ENCODE results near the gene ZNF536. TPM values are rescaled to one million over a fixed set of nuclear protein-coding genes. Genes with fewer than 3 reads are reported as not detected.

ZNF536 gene
- total RNA-seq, 1 experiment from 2014 or later: not detected

DNA sequence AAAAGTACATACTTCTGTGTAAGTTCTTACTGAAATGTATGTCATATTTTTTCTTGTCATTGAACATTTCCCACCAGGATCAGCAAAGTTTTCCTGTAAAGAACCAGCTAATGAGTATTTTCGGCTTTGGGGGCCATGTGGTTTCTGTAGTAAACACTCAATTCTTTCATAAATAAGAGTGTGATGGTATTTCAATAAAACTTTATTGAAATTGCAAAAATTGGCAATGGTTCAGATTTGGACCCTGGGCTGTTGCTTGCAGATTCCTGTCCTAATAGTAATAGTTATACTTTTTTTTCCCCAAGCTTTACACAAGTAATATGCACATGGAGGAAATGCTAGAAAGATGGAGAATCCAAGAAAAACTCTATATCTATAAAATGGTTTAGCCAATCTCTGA lies 83.7 kb downstream of the ZNF536 start:
- Histone ChIP-seq H3K9me3 (ENCODE audit: insufficient read depth, low read depth) (no peaks in the 10 kb centered on the region), H3K4me2 (no peak overlapping the region), H3K27me3 (ENCODE audit: insufficient read depth, low read depth) (peaks cover 74% of the 10 kb centered on the region), H3F3A (ENCODE audit: insufficient read depth, low read depth) (no peaks in the 10 kb centered on the region), H4K20me1 (ENCODE audit: insufficient read depth) (no peaks in the 10 kb centered on the region), H3K4me1 (replicated peaks; ENCODE audit: insufficient read depth) (no peaks in the 10 kb centered on the region), H3K27ac (no peak overlapping the region), H3K79me2 (ENCODE audit: low read depth) (no peaks in the 10 kb centered on the region), H3K9me2 (ENCODE audit: insufficient read depth) (no peaks in the 10 kb centered on the region), H3K36me3 (ENCODE audit: low read depth) (no peaks in the 10 kb centered on the region), H2AFZ (no peak overlapping the region), H3K4me3 (no peak overlapping the region)
- no TSS peak for BruUV-seq (replicated peaks)
- TF ChIP-seq, protein P1, sequence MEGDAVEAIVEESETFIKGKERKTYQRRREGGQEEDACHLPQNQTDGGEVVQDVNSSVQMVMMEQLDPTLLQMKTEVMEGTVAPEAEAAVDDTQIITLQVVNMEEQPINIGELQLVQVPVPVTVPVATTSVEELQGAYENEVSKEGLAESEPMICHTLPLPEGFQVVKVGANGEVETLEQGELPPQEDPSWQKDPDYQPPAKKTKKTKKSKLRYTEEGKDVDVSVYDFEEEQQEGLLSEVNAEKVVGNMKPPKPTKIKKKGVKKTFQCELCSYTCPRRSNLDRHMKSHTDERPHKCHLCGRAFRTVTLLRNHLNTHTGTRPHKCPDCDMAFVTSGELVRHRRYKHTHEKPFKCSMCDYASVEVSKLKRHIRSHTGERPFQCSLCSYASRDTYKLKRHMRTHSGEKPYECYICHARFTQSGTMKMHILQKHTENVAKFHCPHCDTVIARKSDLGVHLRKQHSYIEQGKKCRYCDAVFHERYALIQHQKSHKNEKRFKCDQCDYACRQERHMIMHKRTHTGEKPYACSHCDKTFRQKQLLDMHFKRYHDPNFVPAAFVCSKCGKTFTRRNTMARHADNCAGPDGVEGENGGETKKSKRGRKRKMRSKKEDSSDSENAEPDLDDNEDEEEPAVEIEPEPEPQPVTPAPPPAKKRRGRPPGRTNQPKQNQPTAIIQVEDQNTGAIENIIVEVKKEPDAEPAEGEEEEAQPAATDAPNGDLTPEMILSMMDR (conservative IDR thresholded peaks at IDR 0.05): no peak
- TF ChIP-seq EZH2 (IDR thresholded peaks at IDR 0.05; ENCODE audit: low read depth): no peak
- CTCF ChIA-PET: no interaction called here
- no peak for DNase-seq
- intact Hi-C loops (cut with micrococcal nuclease; ENCODE audit: unreplicated experiment): no loop called here
- POLR2A ChIA-PET (ENCODE audit: unreplicated experiment): no interaction called here

DNA sequence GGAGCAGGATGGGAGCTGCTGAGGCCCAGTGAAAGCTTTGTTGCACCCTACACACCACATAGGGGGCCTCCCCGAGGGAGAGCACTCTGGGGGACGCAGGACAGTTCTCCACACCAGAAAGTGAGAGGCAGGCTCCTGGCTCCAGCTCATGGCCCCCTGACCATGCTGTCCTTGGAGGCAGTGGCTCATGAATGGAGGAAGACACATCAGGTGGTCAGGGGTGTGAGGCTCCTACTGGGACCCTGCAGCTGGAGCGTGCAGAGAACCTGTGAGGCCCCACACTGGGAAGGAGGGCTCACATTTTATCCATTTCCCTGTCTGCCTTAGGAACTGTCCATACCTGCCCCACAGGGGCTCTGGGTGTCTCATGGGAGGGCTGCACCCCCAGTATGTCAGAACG lies 85.3 kb downstream of the ZNF536 start:
- H4K20me1 ChIP-seq (ENCODE audit: insufficient read depth): no peaks in the 10 kb centered on the region
- H3K27me3 ChIP-seq (ENCODE audit: insufficient read depth, low read depth): peaks cover 59% of the 10 kb centered on the region
- DNase-seq: no peak
- ChIA-PET POLR2A (ENCODE audit: unreplicated experiment) (no interaction called here), CTCF (no interaction called here)
- TF ChIP-seq, protein P1 (conservative IDR thresholded peaks at IDR 0.05): no peak
- TF ChIP-seq EZH2 (IDR thresholded peaks at IDR 0.05; ENCODE audit: low read depth): no peak
- no peaks in the 10 kb centered on the region for H3K36me3 ChIP-seq (ENCODE audit: low read depth)
- no peaks in the 10 kb centered on the region for H3K4me1 ChIP-seq (replicated peaks; ENCODE audit: insufficient read depth)
- H3K4me2 ChIP-seq: no peak overlapping the region
- no peaks in the 10 kb centered on the region for H3K9me3 ChIP-seq (ENCODE audit: insufficient read depth, low read depth)
- H3F3A ChIP-seq (ENCODE audit: insufficient read depth, low read depth): no peaks in the 10 kb centered on the region
- BruUV-seq (replicated peaks): no TSS peak
- intact Hi-C loops (cut with micrococcal nuclease; ENCODE audit: unreplicated experiment): no loop called here
- no peak overlapping the region for H2AFZ ChIP-seq
- H3K4me3 ChIP-seq: no peak overlapping the region
- no peaks in the 10 kb centered on the region for H3K9me2 ChIP-seq (ENCODE audit: insufficient read depth)
- H3K27ac ChIP-seq: no peak overlapping the region
- H3K79me2 ChIP-seq (ENCODE audit: low read depth): no peaks in the 10 kb centered on the region

- H3K9me2 ChIP-seq (ENCODE audit: insufficient read depth): no peaks in the 10 kb centered on the region
- H3K36me3 ChIP-seq (ENCODE audit: low read depth): no peaks in the 10 kb centered on the region
- POLR2A ChIA-PET (ENCODE audit: unreplicated experiment): no interaction called here
- H3K27ac ChIP-seq: no peak overlapping the region
- H3K4me1 ChIP-seq (replicated peaks; ENCODE audit: insufficient read depth): no peaks in the 10 kb centered on the region
- no peak for TF ChIP-seq EZH2 (IDR thresholded peaks at IDR 0.05; ENCODE audit: low read depth)
- TF ChIP-seq, protein P1 (conservative IDR thresholded peaks at IDR 0.05): no peak
- H4K20me1 ChIP-seq (ENCODE audit: insufficient read depth): no peaks in the 10 kb centered on the region
- no peak overlapping the region for H3K4me2 ChIP-seq
- H3K4me3 ChIP-seq: no peak overlapping the region
- no peak overlapping the region for H2AFZ ChIP-seq
- H3K27me3 ChIP-seq (ENCODE audit: insufficient read depth, low read depth): peaks cover 41% of the 10 kb centered on the region
- CTCF ChIA-PET: no interaction called here
- DNase-seq: no peak
- H3K79me2 ChIP-seq (ENCODE audit: low read depth): no peaks in the 10 kb centered on the region
- BruUV-seq (replicated peaks): no TSS peak
- no peaks in the 10 kb centered on the region for H3K9me3 ChIP-seq (ENCODE audit: insufficient read depth, low read depth)
- intact Hi-C loops (cut with micrococcal nuclease; ENCODE audit: unreplicated experiment): no loop called here
- H3F3A ChIP-seq (ENCODE audit: insufficient read depth, low read depth): no peaks in the 10 kb centered on the region
Measured at GRCh38 chr19:30459859-30460258, 87.7 kb downstream of the ZNF536 start.
